Measurements from ENCODE around the gene EML1.

- no peak for TF ChIP-seq POLR2AphosphoS5 (IDR thresholded peaks at IDR 0.05; ENCODE audit: borderline replicate concordance, low read depth, low read length)
- TF ChIP-seq EZH2 (IDR thresholded peaks at IDR 0.05), result no peak
Observed at GRCh38 chr14:99790978-99791376, 2.2 kb upstream of the EML1 start.

Measured in SK-N-MC (cell line).